ENCODE results near the gene SLC22A23.
A peak's percentile ranks its signal among the peaks of the same experiment; 100 is the strongest.

Gene SLC22A23

GRCh38 chr6:3456898-3457709 lies at the start of gene SLC22A23:
SLC22A23 (minus strand) TSS chr6:3457050; CDS start chr6:3456559, 491 bp downstream.
- peak; percentile 88 for DNase-seq (ENCODE audit: low spot score)

GRCh38 chr6:3506200-3506599 lies 49.4 kb upstream of the SLC22A23 start:
- DNase-seq (ENCODE audit: low spot score), result no peak

- no peak for DNase-seq (ENCODE audit: low spot score)
These were observed 48.3 kb upstream of the SLC22A23 start for GRCh38 chr6:3504938-3505805.

- no peak for DNase-seq (ENCODE audit: low spot score)
These were observed 47.5 kb upstream of the SLC22A23 start for GRCh38 chr6:3504354-3504753.

- no peak for DNase-seq (ENCODE audit: low spot score)
These were observed 45.1 kb upstream of the SLC22A23 start for GRCh38 chr6:3501826-3502500.

GRCh38 chr6:3500262-3501014 lies 43.6 kb upstream of the SLC22A23 start:
- DNase-seq (ENCODE audit: low spot score), result no peak

GRCh38 chr6:3499603-3500002 lies 42.8 kb upstream of the SLC22A23 start:
- DNase-seq (ENCODE audit: low spot score), result no peak

- no peak for DNase-seq (ENCODE audit: low spot score)
These were observed 39.5 kb upstream of the SLC22A23 start for GRCh38 chr6:3496395-3496794.

GRCh38 chr6:3494391-3495100 lies 37.7 kb upstream of the SLC22A23 start:
- DNase-seq (ENCODE audit: low spot score), result no peak

GRCh38 chr6:3490625-3490980 lies 33.8 kb upstream of the SLC22A23 start:
- DNase-seq (ENCODE audit: low spot score), result no peak

GRCh38 chr6:3489961-3490624 lies 33.2 kb upstream of the SLC22A23 start:
- no peak for DNase-seq (ENCODE audit: low spot score)

GRCh38 chr6:3489027-3489757 lies 32.3 kb upstream of the SLC22A23 start:
- no peak for DNase-seq (ENCODE audit: low spot score)

- DNase-seq (ENCODE audit: low spot score), result no peak
These were observed 28.1 kb upstream of the SLC22A23 start for GRCh38 chr6:3484946-3485345.

- DNase-seq (ENCODE audit: low spot score), result no peak
These were observed 27.3 kb upstream of the SLC22A23 start for GRCh38 chr6:3484192-3484591.

- no peak for DNase-seq (ENCODE audit: low spot score)
These were observed 26.8 kb upstream of the SLC22A23 start for GRCh38 chr6:3483675-3484074.

GRCh38 chr6:3482869-3483268 lies 26.0 kb upstream of the SLC22A23 start:
- no peak for DNase-seq (ENCODE audit: low spot score)

- no peak for DNase-seq (ENCODE audit: low spot score)
These were observed 24.8 kb upstream of the SLC22A23 start for GRCh38 chr6:3481640-3482039.

- DNase-seq (ENCODE audit: low spot score), result no peak
These were observed 23.2 kb upstream of the SLC22A23 start for GRCh38 chr6:3480009-3480408.

- DNase-seq (ENCODE audit: low spot score), result no peak
These were observed 16.9 kb upstream of the SLC22A23 start for GRCh38 chr6:3473773-3474172.

GRCh38 chr6:3471711-3472110 lies 14.9 kb upstream of the SLC22A23 start:
- no peak for DNase-seq (ENCODE audit: low spot score)
